Activated T-cell treated with anti-CD3 and anti-CD28 coated beads, Interleukin-2, amount 50 U/mL, for 4 hours (primary cell): ENCODE measurements around the gene ABHD12B. TPM values are rescaled to one million over a fixed set of nuclear protein-coding genes. Genes with fewer than 3 reads are reported as not detected.
"Not testable (repeated sequence)": the region's sequence is repeated elsewhere in the genome, so short reads cannot be mapped to it uniquely, and the experiment has no call there.

ENCODE experiments used
- ATAC-seq, 2 donors: fragments of 200-7000 bp; cut with Tn5 transposase; one replicate each; pipeline ENCODE4 v1.10.0; 2021
- DNase-seq: peaks from one replicate; pipeline ENCODE4 v3.0.0-alpha.2; 2020
- H3K27me3 Mint-ChIP-seq: one replicate; pipeline ENCODE4 v1.8.0; 2021; ENCODE audit warnings: low read depth, mixed read lengths
- H3K36me3 Mint-ChIP-seq: one replicate; pipeline ENCODE4 v1.8.0; 2022; ENCODE audit warnings: mixed read lengths; ENCODE audit not compliant: insufficient read depth
- H3K4me1 Mint-ChIP-seq: one replicate; pipeline ENCODE4 v1.8.0; 2021; ENCODE audit warnings: low read depth, mixed read lengths
- H3K4me3 Mint-ChIP-seq: one replicate; pipeline ENCODE4 v1.8.0; 2021; ENCODE audit warnings: mild to moderate bottlenecking, moderate library complexity, mixed read lengths
- H3K9me3 Mint-ChIP-seq: one replicate; pipeline ENCODE4 v1.8.0; 2021; ENCODE audit warnings: mixed read lengths
- total RNA-seq, 3 donors: library from RNA; stranded (reverse); gene quantifications; one replicate each; pipeline ENCODE4 v1.2.1, GENCODE V29; 2021

Gene ABHD12B
- total RNA-seq, 3 donors from 2014 or later, result not detected

DNA sequence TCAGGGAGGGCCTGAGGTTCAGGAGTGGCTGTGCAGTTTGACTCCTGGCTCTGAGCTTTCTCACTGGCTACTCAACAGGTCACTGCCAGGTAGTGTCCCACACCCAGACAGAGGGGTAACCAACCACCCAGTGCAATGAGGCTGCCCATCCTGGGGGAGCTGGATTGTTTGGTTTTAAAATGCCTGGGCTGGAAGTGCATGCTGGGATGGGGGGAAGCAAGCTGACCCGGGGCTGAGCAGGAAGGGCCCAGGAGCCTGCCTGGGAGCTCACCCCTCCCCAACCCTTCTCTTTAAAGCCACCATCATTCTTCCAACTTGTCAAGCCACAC is 12.6 kb upstream of the ABHD12B start:
- Mint-ChIP-seq H3K9me3 (no peaks in the 10 kb centered on the region), H3K27me3 (no peaks in the 10 kb centered on the region), H3K4me1 (peaks cover 12% of the 10 kb centered on the region), H3K4me3 (peak overlapping the region; percentile 88), H3K36me3 (no peaks in the 10 kb centered on the region)
- DNase-seq (no peak), ATAC-seq (peak in 1 of 2 donors; percentile 2)

GRCh38 chr14:50860478-50861086 is 11.3 kb upstream of the ABHD12B start:
- H3K4me3 Mint-ChIP-seq, result peak overlapping the region; percentile 88
- ATAC-seq (peak; percentile 73 to 76), DNase-seq (peak; percentile 92)
- H3K27me3 Mint-ChIP-seq, result peaks cover 3% of the 10 kb centered on the region
- no peaks in the 10 kb centered on the region for H3K36me3 Mint-ChIP-seq
- H3K9me3 Mint-ChIP-seq, result no peaks in the 10 kb centered on the region
- H3K4me1 Mint-ChIP-seq, result peaks cover 12% of the 10 kb centered on the region

- H3K27me3 Mint-ChIP-seq, result peaks cover 8% of the 10 kb centered on the region
- DNase-seq (no peak), ATAC-seq (no peak)
- no peak overlapping the region for H3K4me3 Mint-ChIP-seq
- no peaks in the 10 kb centered on the region for H3K36me3 Mint-ChIP-seq
- no peaks in the 10 kb centered on the region for H3K9me3 Mint-ChIP-seq
- peaks cover 12% of the 10 kb centered on the region for H3K4me1 Mint-ChIP-seq
Observed at GRCh38 chr14:50862036-50862570, 9.8 kb upstream of the ABHD12B start.

DNA sequence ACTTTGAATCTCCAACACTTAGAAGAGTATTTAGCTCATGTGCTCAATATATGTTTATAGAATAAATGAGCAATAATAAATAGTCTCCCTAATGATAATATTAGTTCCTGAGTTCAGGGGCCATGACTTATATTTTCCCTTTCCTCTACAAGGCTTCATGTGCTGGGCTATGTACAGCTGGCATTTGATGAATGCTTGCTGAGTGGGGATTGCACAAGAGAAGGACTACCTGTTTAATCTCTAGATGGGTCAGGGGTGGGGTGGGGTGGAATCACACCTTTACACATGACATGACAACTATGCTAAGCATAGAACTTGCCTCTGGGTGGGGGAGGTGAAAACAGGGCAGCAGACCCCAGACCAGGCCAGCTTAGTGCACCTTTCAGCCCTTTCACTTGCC is 7.6 kb upstream of the ABHD12B start:
- ATAC-seq (no peak), DNase-seq (no peak)
- peaks cover 10% of the 10 kb centered on the region for H3K4me1 Mint-ChIP-seq
- peaks cover 22% of the 10 kb centered on the region for H3K27me3 Mint-ChIP-seq
- no peak overlapping the region for H3K4me3 Mint-ChIP-seq
- no peaks in the 10 kb centered on the region for H3K36me3 Mint-ChIP-seq
- H3K9me3 Mint-ChIP-seq, result no peaks in the 10 kb centered on the region

DNA sequence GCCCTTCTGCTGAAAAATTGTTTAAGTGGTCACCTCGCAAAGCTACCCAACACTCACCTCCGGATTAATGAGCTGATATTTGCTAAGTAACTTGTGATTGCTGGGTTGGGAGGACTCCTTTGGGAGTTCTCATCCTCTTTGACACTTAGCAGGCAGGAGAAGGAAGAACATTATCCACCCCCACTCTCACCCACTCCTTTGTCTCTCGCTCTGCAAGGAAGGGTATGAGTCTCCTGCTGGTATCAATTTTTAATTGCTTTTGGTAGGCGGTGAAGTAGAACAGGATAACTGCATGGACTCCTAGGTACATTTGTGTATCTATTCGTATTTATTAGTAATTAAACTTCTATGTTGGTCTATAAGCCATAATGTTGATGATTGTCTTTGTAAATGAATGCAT is 6.9 kb upstream of the ABHD12B start:
- no peak for DNase-seq
- Mint-ChIP-seq H3K27me3 (peaks cover 29% of the 10 kb centered on the region), H3K4me3 (no peak overlapping the region), H3K4me1 (peaks cover 6% of the 10 kb centered on the region), H3K9me3 (no peaks in the 10 kb centered on the region), H3K36me3 (no peaks in the 10 kb centered on the region)
- ATAC-seq, result no peak

DNA sequence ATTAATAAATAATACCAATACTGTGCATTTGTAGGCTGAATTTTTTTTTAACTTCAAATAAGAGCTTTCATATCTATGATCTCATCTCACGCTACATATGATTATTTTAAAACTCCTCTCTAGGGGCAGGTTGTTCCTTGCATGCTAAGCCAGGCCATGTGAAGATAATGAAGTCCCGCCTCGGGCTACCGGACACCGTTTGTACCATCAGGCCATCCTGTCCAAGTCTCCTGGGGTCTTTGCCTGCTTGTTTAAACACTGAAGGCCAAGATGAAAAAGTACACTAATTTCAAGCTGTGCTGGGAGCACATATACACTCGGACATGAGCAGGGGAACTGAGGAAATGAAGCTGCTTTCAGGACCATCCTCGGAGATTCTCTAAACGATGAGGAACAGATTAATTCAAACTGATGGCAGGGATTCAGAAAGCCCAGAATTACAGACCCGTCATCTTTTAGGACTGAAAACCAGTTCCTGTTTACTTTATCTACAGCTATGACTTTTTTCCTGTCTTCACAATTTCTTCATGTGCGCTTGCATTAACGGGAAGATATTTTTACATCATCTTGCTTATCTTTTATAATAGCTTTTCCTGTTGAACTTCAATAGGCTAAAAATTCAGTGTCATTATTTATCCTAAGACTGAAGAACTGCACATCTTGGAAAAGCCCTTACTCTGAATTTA is 6.3 kb upstream of the ABHD12B start:
- peaks cover 35% of the 10 kb centered on the region for H3K27me3 Mint-ChIP-seq
- no peaks in the 10 kb centered on the region for H3K9me3 Mint-ChIP-seq
- no peaks in the 10 kb centered on the region for H3K36me3 Mint-ChIP-seq
- ATAC-seq (no peak), DNase-seq (no peak)
- no peaks in the 10 kb centered on the region for H3K4me1 Mint-ChIP-seq
- H3K4me3 Mint-ChIP-seq, result no peak overlapping the region

DNA sequence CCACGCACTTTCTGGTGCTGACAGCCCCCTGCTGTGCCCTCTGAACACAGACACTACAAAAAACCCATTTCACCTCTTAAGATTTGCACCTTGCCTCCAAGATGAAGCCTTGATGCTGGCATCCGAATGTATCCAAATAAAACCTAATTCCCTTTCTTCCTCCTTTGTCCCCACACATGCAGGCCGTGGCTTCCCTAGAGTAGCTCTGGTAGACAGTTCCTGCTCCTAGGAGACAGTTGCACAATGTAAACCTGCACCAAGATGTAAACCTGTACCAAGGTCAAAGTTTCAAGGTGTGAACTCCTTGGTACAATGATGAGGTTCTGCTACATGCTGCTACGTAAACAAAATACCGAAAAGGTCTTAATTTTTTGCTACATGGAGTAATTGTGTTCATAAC is 625 bp upstream of the ABHD12B start:
- Mint-ChIP-seq H3K36me3 (no peaks in the 10 kb centered on the region), H3K27me3 (peaks cover 66% of the 10 kb centered on the region), H3K4me3 (no peak overlapping the region), H3K9me3 (no peaks in the 10 kb centered on the region), H3K4me1 (peaks cover 30% of the 10 kb centered on the region)
- DNase-seq (no peak), ATAC-seq (no peak)

GRCh38 chr14:50874757-50875156 is 2.9 kb downstream of the ABHD12B start:
- no peak for DNase-seq
- Mint-ChIP-seq H3K36me3 (no peaks in the 10 kb centered on the region), H3K4me1 (peaks cover 30% of the 10 kb centered on the region), H3K4me3 (peak overlapping the region; percentile 60), H3K9me3 (no peaks in the 10 kb centered on the region), H3K27me3 (peaks cover 50% of the 10 kb centered on the region)
- no peak for ATAC-seq

GRCh38 chr14:50875359-50876070 is 3.7 kb downstream of the ABHD12B start:
- peak overlapping the region; percentile 60 for H3K4me3 Mint-ChIP-seq

GRCh38 chr14:50882932-50883826 is 11.3 kb downstream of the ABHD12B start:
- Mint-ChIP-seq H3K9me3 (no peaks in the 10 kb centered on the region), H3K36me3 (no peaks in the 10 kb centered on the region), H3K4me1 (no peaks in the 10 kb centered on the region), H3K4me3 (no peak overlapping the region), H3K27me3 (peaks cover 30% of the 10 kb centered on the region)
- DNase-seq (no peak), ATAC-seq (no peak)

More at GRCh38 chr14:50875359-50876070, 3.7 kb downstream of the ABHD12B start:
- DNase-seq (peak; percentile 28), ATAC-seq (peak; percentile 98)
- Mint-ChIP-seq H3K27me3 (peaks cover 43% of the 10 kb centered on the region), H3K9me3 (no peaks in the 10 kb centered on the region), H3K36me3 (no peaks in the 10 kb centered on the region), H3K4me1 (peaks cover 30% of the 10 kb centered on the region)

DNA sequence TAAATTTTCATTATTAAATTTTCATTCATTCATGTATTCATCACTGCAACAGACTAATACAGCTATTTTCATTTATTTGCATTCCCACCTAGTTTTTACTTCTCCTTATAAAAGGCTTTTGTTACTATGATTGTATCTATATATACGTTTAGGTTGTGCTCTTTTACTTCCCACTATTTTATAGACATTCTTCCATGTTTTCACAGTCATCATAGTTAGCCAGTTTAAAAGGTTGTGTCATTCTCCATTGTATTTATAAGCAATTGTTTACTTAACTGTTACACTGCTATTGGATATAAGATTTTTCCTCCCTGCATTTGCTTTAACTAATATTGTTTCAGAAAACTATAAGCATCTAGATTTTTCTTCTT is 12.0 kb downstream of the ABHD12B start:
- DNase-seq, result no peak
- Mint-ChIP-seq H3K4me3 (no peak overlapping the region), H3K27me3 (peaks cover 30% of the 10 kb centered on the region), H3K4me1 (no peaks in the 10 kb centered on the region), H3K9me3 (no peaks in the 10 kb centered on the region), H3K36me3 (no peaks in the 10 kb centered on the region)
- ATAC-seq, result no peak

DNA sequence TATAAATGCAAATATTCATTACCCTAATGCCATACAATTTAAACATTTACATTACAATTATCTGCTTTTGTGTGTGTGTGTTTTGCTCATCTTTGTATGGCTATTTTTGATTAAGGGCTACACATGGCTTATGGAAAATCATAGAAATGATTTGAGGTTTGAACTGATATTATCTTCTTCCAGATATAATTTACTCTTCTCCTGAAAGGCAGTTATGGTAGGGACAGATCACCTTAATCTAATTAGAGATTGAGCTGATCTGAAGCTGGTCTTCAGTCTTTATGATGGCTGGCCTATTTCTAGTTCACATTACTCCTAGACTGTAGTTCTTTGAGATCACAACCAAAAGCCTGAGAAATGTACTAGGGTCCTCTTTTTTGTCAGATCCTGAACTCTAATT is 15.6 kb downstream of the ABHD12B start:
- DNase-seq (no peak), ATAC-seq (no peak)
- H3K27me3 Mint-ChIP-seq, result peaks cover 29% of the 10 kb centered on the region
- H3K4me3 Mint-ChIP-seq, result no peak overlapping the region
- no peaks in the 10 kb centered on the region for H3K36me3 Mint-ChIP-seq
- H3K9me3 Mint-ChIP-seq, result no peaks in the 10 kb centered on the region
- no peaks in the 10 kb centered on the region for H3K4me1 Mint-ChIP-seq

- Mint-ChIP-seq H3K4me3 (no peak overlapping the region), H3K36me3 (no peaks in the 10 kb centered on the region)
Observed at GRCh38 chr14:50892255-50892654, 20.4 kb downstream of the ABHD12B start.

GRCh38 chr14:50896421-50896820 is 24.6 kb downstream of the ABHD12B start:
- H3K27me3 Mint-ChIP-seq, result peaks cover 16% of the 10 kb centered on the region
- not testable (repeated sequence) for ATAC-seq, H3K9me3 Mint-ChIP-seq, H3K4me3 Mint-ChIP-seq, H3K36me3 Mint-ChIP-seq, DNase-seq, H3K4me1 Mint-ChIP-seq

More at GRCh38 chr14:50892255-50892654, 20.4 kb downstream of the ABHD12B start:
- no peak for ATAC-seq
- Mint-ChIP-seq H3K27me3 (peaks cover 13% of the 10 kb centered on the region), H3K4me1 (no peaks in the 10 kb centered on the region), H3K9me3 (no peaks in the 10 kb centered on the region)
- no peak for DNase-seq
